Stimulated activated naive B cell treated with anti-CD40 and anti-IgM and Interleukin-4, amounts not matched to agents 10 μg/mL and 1 μg/mL and 100 μg/mL, for 72 hours (primary cell): ENCODE data around the gene MSN.

ENCODE experiments used
- ATAC-seq, 2 donors: fragments of 150-1000 bp; cut with Tn5 transposase; replicated peaks; 2 replicates each; pipeline ENCODE4 v1.10.0; 2021; ENCODE audit warnings: moderate library complexity in 1 of 2
- DNase-seq: peaks from one replicate; pipeline ENCODE4 v3.0.0; 2021
- H3K27ac Mint-ChIP-seq: one replicate; pipeline ENCODE4 v1.8.0; 2022; ENCODE audit warnings: mild to moderate bottlenecking, mixed read lengths
- H3K27me3 Mint-ChIP-seq, 2 donors: one replicate each; pipeline ENCODE4 v1.8.0; 2022; ENCODE audit warnings: mixed read lengths in 2 of 2
- H3K36me3 Mint-ChIP-seq, 2 donors: one replicate each; pipeline ENCODE4 v1.8.0; 2022; ENCODE audit warnings: mixed read lengths in 2 of 2, mild to moderate bottlenecking in 1 of 2
- H3K4me1 Mint-ChIP-seq, 2 donors: one replicate each; pipeline ENCODE4 v1.8.0; 2022; ENCODE audit warnings: mixed read lengths in 2 of 2, mild to moderate bottlenecking in 1 of 2
- H3K4me3 Mint-ChIP-seq, 2 donors: one replicate each; pipeline ENCODE4 v1.8.0; 2022; ENCODE audit warnings: mild to moderate bottlenecking in 2 of 2, mixed read lengths in 2 of 2, moderate library complexity in 1 of 2
- H3K9me3 Mint-ChIP-seq, 2 donors: one replicate each; pipeline ENCODE4 v1.8.0; 2022; ENCODE audit warnings: mixed read lengths in 2 of 2, mild to moderate bottlenecking in 1 of 2

The MSN gene

GRCh38 chrX:65712005-65712806 is 44.8 kb downstream of the MSN start:
- DNase-seq (no peak), ATAC-seq (no peak)
- Mint-ChIP-seq H3K4me3 (no peak overlapping the region), H3K4me1 (peaks cover 32 to 44% of the 10 kb centered on the region in 2 donors), H3K36me3 (peaks cover 11 to 35% of the 10 kb centered on the region in 2 donors), H3K27me3 (no peaks in the 10 kb centered on the region), H3K27ac (no peak overlapping the region), H3K9me3 (no peaks in the 10 kb centered on the region)

DNA sequence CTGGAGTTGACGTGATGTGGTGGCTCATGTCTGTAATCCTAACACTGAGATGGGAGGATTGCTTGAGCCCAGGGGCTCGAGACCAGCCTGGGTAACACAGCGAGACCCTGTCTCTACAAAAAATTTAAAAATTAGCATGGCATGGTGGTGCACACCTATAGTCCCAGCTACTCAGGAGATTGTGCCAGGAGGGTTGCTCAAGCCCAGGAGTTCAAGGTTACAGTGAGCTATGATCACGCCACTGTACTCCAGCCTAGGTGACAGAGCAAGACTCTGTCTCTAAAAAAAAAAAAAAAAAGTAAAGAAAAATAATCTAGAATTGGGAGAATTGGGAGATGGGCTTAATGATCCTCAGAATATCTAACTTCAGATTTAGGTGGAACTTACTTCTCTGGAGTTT is 51.1 kb downstream of the MSN start:
- Mint-ChIP-seq H3K9me3 (peaks cover 0 to 2% of the 10 kb centered on the region in 2 donors), H3K36me3 (peaks cover 25 to 43% of the 10 kb centered on the region in 2 donors), H3K27ac (no peak overlapping the region), H3K4me3 (no peak overlapping the region), H3K27me3 (peaks cover 0 to 5% of the 10 kb centered on the region in 2 donors), H3K4me1 (peaks cover 49 to 57% of the 10 kb centered on the region in 2 donors)
- ATAC-seq (no peak), DNase-seq (no peak)

- Mint-ChIP-seq H3K4me1 (peaks cover 54 to 65% of the 10 kb centered on the region in 2 donors), H3K9me3 (peaks cover 3% of the 10 kb centered on the region in 2 donors), H3K27ac (peak overlapping the region; percentile 53), H3K4me3 (no peak overlapping the region), H3K36me3 (peaks cover 33 to 45% of the 10 kb centered on the region in 2 donors), H3K27me3 (peaks cover 0 to 5% of the 10 kb centered on the region in 2 donors)
- no peak for ATAC-seq
- no peak for DNase-seq
Measured at GRCh38 chrX:65720381-65720964, 53.0 kb downstream of the MSN start.

- H3K4me1 Mint-ChIP-seq: peaks cover 50 to 72% of the 10 kb centered on the region in 2 donors
- ATAC-seq (peak; percentile 92 to 95), DNase-seq (peak; percentile 44)
- H3K27ac Mint-ChIP-seq: peak overlapping the region; percentile 82
- H3K36me3 Mint-ChIP-seq: peaks cover 31 to 48% of the 10 kb centered on the region in 2 donors
- peaks cover 3% of the 10 kb centered on the region in 2 donors for H3K9me3 Mint-ChIP-seq
- H3K27me3 Mint-ChIP-seq: peaks cover 0 to 3% of the 10 kb centered on the region in 2 donors
- peak overlapping the region; percentile 24 to 28 for H3K4me3 Mint-ChIP-seq
Measured at GRCh38 chrX:65723706-65724105, 56.3 kb downstream of the MSN start.

- H3K36me3 Mint-ChIP-seq: peaks cover 21 to 53% of the 10 kb centered on the region in 2 donors
Measured at GRCh38 chrX:65726715-65727114, 59.3 kb downstream of the MSN start.

DNA sequence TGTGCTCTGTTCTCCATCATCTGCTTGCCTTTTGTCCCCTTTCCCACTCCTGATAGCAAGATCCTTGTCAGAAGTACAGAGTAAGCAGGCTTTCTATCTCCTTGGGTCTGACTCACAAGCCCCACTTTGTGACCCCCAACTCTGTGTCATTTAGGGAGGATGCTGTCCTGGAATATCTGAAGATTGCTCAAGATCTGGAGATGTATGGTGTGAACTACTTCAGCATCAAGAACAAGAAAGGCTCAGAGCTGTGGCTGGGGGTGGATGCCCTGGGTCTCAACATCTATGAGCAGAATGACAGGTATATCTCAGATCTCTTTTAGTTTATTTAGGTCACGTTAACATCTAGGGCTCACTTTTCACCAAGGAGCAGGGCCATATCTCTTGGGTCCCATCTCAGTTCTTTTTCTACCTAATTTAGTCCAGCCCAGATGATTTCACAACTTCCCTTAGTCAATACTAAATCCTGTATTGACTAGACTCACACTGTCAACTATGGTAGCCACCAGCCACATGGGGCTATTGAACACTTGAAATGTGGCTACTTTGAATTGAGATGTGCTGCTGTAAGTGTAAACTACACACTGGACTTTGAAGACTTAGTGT is 64.3 kb downstream of the MSN start:
- DNase-seq: no peak
- no peak for ATAC-seq
- Mint-ChIP-seq H3K36me3 (peaks cover 21 to 60% of the 10 kb centered on the region in 2 donors), H3K27me3 (no peaks in the 10 kb centered on the region), H3K4me3 (no peak overlapping the region), H3K4me1 (peaks cover 16 to 27% of the 10 kb centered on the region in 2 donors), H3K9me3 (no peaks in the 10 kb centered on the region), H3K27ac (no peak overlapping the region)

More at GRCh38 chrX:65726715-65727114, 59.3 kb downstream of the MSN start:
- DNase-seq (no peak), ATAC-seq (no peak)
- Mint-ChIP-seq H3K27ac (no peak overlapping the region), H3K4me3 (no peak overlapping the region), H3K9me3 (peaks cover 1 to 3% of the 10 kb centered on the region in 2 donors), H3K27me3 (peaks cover 0 to 3% of the 10 kb centered on the region in 2 donors), H3K4me1 (peaks cover 35 to 50% of the 10 kb centered on the region in 2 donors)

GRCh38 chrX:65740909-65741308 is 73.5 kb downstream of the MSN start:
- DNase-seq (no peak), ATAC-seq (peak; percentile 14 to 21)
- Mint-ChIP-seq H3K4me1 (peaks cover 37 to 53% of the 10 kb centered on the region in 2 donors), H3K4me3 (peak overlapping the region in 1 of 2 donors; percentile 22), H3K27me3 (peaks cover 0 to 3% of the 10 kb centered on the region in 2 donors), H3K9me3 (no peaks in the 10 kb centered on the region), H3K36me3 (peaks cover 37 to 64% of the 10 kb centered on the region in 2 donors), H3K27ac (peak overlapping the region; percentile 91)

DNA sequence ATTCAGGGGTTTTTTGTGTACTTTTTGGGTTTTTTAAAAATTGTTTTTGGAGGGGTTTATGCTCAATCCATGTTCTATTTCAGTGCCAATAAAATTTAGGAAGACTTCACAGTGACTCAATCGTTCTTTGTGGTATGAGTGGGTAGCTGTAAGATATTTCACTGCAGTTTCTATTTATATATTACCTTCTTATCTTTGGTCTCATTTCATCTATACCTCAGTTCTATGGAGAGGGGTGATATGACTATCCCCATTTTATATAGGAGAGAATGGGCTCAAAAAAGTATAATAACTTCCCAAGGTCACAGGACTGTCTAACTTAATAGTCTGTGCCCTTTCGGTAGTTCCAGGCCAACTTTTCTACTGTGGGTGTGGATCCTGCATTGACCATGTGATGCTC is 74.4 kb downstream of the MSN start:
- no peak overlapping the region for H3K27ac Mint-ChIP-seq
- peak; percentile 23 to 58 for ATAC-seq
- no peak overlapping the region for H3K4me3 Mint-ChIP-seq

DNA sequence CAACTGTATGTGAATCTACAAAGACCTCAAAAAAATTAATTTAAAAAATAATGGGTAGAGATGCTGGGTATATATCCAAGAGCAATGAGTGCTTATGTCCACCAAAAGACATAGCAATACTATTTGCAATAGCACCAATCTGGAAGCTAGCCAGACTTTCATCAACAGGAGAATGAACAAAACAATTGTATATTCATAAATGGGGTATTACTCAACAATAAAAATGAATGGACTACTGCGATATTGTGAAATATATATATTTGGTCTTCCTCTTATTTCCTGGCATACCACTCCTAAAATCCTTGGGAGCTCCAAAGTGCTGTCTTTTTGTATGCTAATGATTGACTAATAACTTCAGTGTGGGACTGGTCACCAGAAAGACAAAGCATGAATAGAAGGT is 77.5 kb downstream of the MSN start:
- no peak overlapping the region for H3K27ac Mint-ChIP-seq
- H3K4me3 Mint-ChIP-seq: no peak overlapping the region
- peaks cover 38 to 68% of the 10 kb centered on the region in 2 donors for H3K4me1 Mint-ChIP-seq
- DNase-seq: no peak
- no peaks in the 10 kb centered on the region for H3K27me3 Mint-ChIP-seq
- H3K9me3 Mint-ChIP-seq: no peaks in the 10 kb centered on the region
- H3K36me3 Mint-ChIP-seq: peaks cover 22 to 32% of the 10 kb centered on the region in 2 donors
- ATAC-seq: peak; percentile 7 to 31

More for the DNA sequence above, 74.4 kb downstream of the MSN start:
- no peak for DNase-seq
- peaks cover 37 to 56% of the 10 kb centered on the region in 2 donors for H3K4me1 Mint-ChIP-seq
- no peaks in the 10 kb centered on the region for H3K9me3 Mint-ChIP-seq
- H3K36me3 Mint-ChIP-seq: peaks cover 30 to 57% of the 10 kb centered on the region in 2 donors
- H3K27me3 Mint-ChIP-seq: peaks cover 0 to 3% of the 10 kb centered on the region in 2 donors

DNA sequence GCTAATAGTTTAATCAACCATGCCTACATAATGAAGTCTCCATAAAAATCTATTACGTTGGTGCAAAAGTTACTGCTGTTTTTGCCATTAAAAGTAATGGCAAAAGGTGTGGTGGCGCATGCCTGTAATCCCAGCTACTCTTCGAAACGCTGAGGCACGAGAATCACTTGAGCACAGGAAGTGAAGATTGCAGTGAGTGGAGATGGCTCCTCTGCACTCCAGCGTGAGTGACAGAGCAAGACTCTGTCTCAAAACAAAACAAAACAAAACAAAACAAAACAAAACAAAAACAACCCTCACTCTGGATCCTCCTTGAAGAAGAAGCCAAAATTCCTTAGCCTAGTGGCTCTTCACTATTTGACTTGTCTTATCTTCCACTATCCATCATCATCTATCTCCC is 78.0 kb downstream of the MSN start:
- H3K27me3 Mint-ChIP-seq: no peaks in the 10 kb centered on the region
- no peak overlapping the region for H3K4me3 Mint-ChIP-seq
- ATAC-seq: peak; percentile 29 to 45
- H3K27ac Mint-ChIP-seq: peak overlapping the region; percentile 7
- peaks cover 17 to 27% of the 10 kb centered on the region in 2 donors for H3K36me3 Mint-ChIP-seq
- H3K4me1 Mint-ChIP-seq: peaks cover 36 to 68% of the 10 kb centered on the region in 2 donors
- H3K9me3 Mint-ChIP-seq: no peaks in the 10 kb centered on the region
- DNase-seq: no peak

- H3K4me1 Mint-ChIP-seq: peaks cover 38 to 68% of the 10 kb centered on the region in 2 donors
- H3K4me3 Mint-ChIP-seq: no peak overlapping the region
- DNase-seq (no peak), ATAC-seq (no peak)
- no peaks in the 10 kb centered on the region for H3K27me3 Mint-ChIP-seq
- H3K27ac Mint-ChIP-seq: peak overlapping the region; percentile 37
- H3K9me3 Mint-ChIP-seq: no peaks in the 10 kb centered on the region
- peaks cover 12 to 21% of the 10 kb centered on the region in 2 donors for H3K36me3 Mint-ChIP-seq
Measured at GRCh38 chrX:65745992-65746391, 78.5 kb downstream of the MSN start.

GRCh38 chrX:65750674-65751469 is 83.4 kb downstream of the MSN start:
- peak overlapping the region; percentile 4 for H3K27ac Mint-ChIP-seq
- H3K9me3 Mint-ChIP-seq: peaks cover 0 to 4% of the 10 kb centered on the region in 2 donors
- ATAC-seq (peak; percentile 84 to 86), DNase-seq (peak; percentile 32)
- peaks cover 0 to 16% of the 10 kb centered on the region in 2 donors for H3K27me3 Mint-ChIP-seq
- H3K4me1 Mint-ChIP-seq: peaks cover 33 to 52% of the 10 kb centered on the region in 2 donors
- H3K4me3 Mint-ChIP-seq: peak overlapping the region; percentile 45 to 57
- H3K36me3 Mint-ChIP-seq: peaks cover 5 to 11% of the 10 kb centered on the region in 2 donors

- DNase-seq: no peak
- H3K27ac Mint-ChIP-seq: no peak overlapping the region
Measured at GRCh38 chrX:65751519-65751918, 84.1 kb downstream of the MSN start.

More at GRCh38 chrX:65751519-65751918, 84.1 kb downstream of the MSN start:
- H3K4me1 Mint-ChIP-seq: peaks cover 28 to 45% of the 10 kb centered on the region in 2 donors
- H3K4me3 Mint-ChIP-seq: peak overlapping the region; percentile 6 to 51
- peaks cover 0 to 4% of the 10 kb centered on the region in 2 donors for H3K9me3 Mint-ChIP-seq
- H3K36me3 Mint-ChIP-seq: peaks cover 5 to 11% of the 10 kb centered on the region in 2 donors
- ATAC-seq: no peak
- H3K27me3 Mint-ChIP-seq: peaks cover 0 to 16% of the 10 kb centered on the region in 2 donors
